HEK293T (cell line): Measurements from ENCODE around the gene TIPARP.

ENCODE experiments used
- BHLHE40 ChIP-seq: fragments of 450-650 bp; IDR thresholded peaks from 2 replicates; pipeline ENCODE4 v1.6.1; 2016; ENCODE audit warnings: mild to moderate bottlenecking, moderate library complexity, borderline replicate concordance
- ELF4 ChIP-seq: fragments of 450-650 bp; IDR thresholded peaks from 2 replicates; pipeline ENCODE4 v1.6.1; 2017; ENCODE audit warnings: antibody characterized with exemption
- FOXM1 ChIP-seq: fragments of 450-650 bp; IDR thresholded peaks from 2 replicates; pipeline ENCODE4 v1.6.1; 2017; ENCODE audit warnings: mild to moderate bottlenecking, borderline replicate concordance
- SP1 ChIP-seq: fragments of 450-650 bp; IDR thresholded peaks from 2 replicates; pipeline ENCODE4 v1.6.1; 2017
- SUZ12 ChIP-seq: fragments of 450-650 bp; IDR thresholded peaks from 2 replicates; pipeline ENCODE4 v1.6.1; 2016; ENCODE audit warnings: mild to moderate bottlenecking
- TARDBP ChIP-seq: fragments of 450-650 bp; IDR thresholded peaks from 2 replicates; pipeline ENCODE4 v1.6.1; 2016
- TF ChIP-seq, protein P1 (sequence below): fragments of 450-650 bp; IDR thresholded peaks from 2 replicates; pipeline ENCODE4 v1.6.1; 2016

DNA sequence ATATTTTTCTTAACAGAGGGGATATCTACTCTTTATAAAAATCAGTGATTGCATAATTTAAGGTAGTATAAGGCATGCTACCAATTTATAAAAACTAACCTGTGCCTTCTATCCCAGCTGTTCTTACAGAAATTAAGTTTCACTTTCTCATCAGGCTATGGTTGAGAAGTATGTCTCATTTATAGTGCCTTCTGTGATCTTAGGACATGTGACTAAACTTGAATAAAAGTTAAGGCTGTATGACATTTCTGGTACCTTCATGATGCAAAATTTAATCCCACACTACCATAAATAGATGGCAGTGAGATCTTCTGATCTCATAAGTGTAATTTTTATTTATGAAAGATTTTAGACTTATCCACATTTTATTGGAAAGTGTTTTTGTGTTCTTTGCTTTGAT is 12.6 kb downstream of the TIPARP start:
- TF ChIP-seq SUZ12: no peak
- no peak for TF ChIP-seq TARDBP
- TF ChIP-seq SP1: no peak
- TF ChIP-seq FOXM1: no peak
- no peak for TF ChIP-seq ELF4
- no peak for TF ChIP-seq BHLHE40
- TF ChIP-seq, protein P1, sequence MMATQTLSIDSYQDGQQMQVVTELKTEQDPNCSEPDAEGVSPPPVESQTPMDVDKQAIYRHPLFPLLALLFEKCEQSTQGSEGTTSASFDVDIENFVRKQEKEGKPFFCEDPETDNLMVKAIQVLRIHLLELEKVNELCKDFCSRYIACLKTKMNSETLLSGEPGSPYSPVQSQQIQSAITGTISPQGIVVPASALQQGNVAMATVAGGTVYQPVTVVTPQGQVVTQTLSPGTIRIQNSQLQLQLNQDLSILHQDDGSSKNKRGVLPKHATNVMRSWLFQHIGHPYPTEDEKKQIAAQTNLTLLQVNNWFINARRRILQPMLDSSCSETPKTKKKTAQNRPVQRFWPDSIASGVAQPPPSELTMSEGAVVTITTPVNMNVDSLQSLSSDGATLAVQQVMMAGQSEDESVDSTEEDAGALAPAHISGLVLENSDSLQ: no peak
